CD14-positive monocyte (primary cell): ENCODE results near the gene CDC25B. TPM values are rescaled to one million over a fixed set of nuclear protein-coding genes. Genes with fewer than 3 reads are reported as not detected.

Experiments
- DNase-seq, 3 donors: peaks; one replicate each; pipeline ENCODE4 v3.0.0-alpha.2; 2011 to 2022
- H2AFZ ChIP-seq: 2 replicates; pipeline ENCODE4 v1.6.0; 2012; ENCODE audit warnings: mild to moderate bottlenecking, low read depth, low read length, inconsistent platforms; ENCODE audit not compliant: insufficient read depth, poor library complexity, severe bottlenecking
- H3K27ac ChIP-seq, 2 donors: 1 replicate in 1 of 2; 2 replicates in 1 of 2; pipeline ENCODE4 v1.5.1; 2012 to 2013; ENCODE audit warnings: low read length in 2 of 2, control low read depth in 1 of 2, inconsistent platforms in 1 of 2, low read depth in 1 of 2, mild to moderate bottlenecking in 1 of 2
- H3K27me3 ChIP-seq, 2 donors: one replicate each; pipeline versions ENCODE4 v1.6.0 to v1.6.1; 2011 to 2013; ENCODE audit warnings: low read length in 2 of 2; ENCODE audit not compliant: control insufficient read depth in 2 of 2, insufficient read depth in 2 of 2
- H3K36me3 ChIP-seq, 2 donors: replicated peaks in 1 of 2; 1 replicate in 1 of 2; 2 replicates in 1 of 2; pipeline versions ENCODE4 v1.5.1 to v1.6.1; 2012 to 2013; ENCODE audit warnings: low read length in 2 of 2, control low read depth in 1 of 2, inconsistent platforms in 1 of 2, mild to moderate bottlenecking in 1 of 2; ENCODE audit not compliant: insufficient read depth in 2 of 2, control insufficient read depth in 1 of 2
- H3K4me1 ChIP-seq, 2 donors: 1 replicate in 1 of 2; 2 replicates in 1 of 2; pipeline versions ENCODE4 v1.5.1 to v1.6.1; 2012 to 2013; ENCODE audit warnings: low read length in 2 of 2, control low read depth in 1 of 2, inconsistent platforms in 1 of 2, mild to moderate bottlenecking in 1 of 2, moderate library complexity in 1 of 2; ENCODE audit not compliant: insufficient read depth in 2 of 2, control insufficient read depth in 1 of 2
- H3K4me2 ChIP-seq: replicated peaks from 2 replicates; pipeline ENCODE3; 2012; ENCODE audit warnings: low read length, moderate library complexity, mild to moderate bottlenecking; ENCODE audit not compliant: poor library complexity, severe bottlenecking; ENCODE audit errors: extremely low read depth
- H3K4me3 ChIP-seq, 3 experiments: fragments of 200-600 bp in 1 of 3; sonication (generic) in 1 of 3; replicated peaks in 1 of 3; 1 replicate in 2 of 3; 2 replicates in 1 of 3; pipeline ENCODE4 v1.5.1; 2011 to 2013; ENCODE audit warnings: low read length in 3 of 3, mild to moderate bottlenecking in 3 of 3, control low read depth in 2 of 3, low read depth in 2 of 3, inconsistent platforms in 1 of 3, moderate library complexity in 1 of 3
- H3K79me2 ChIP-seq: 2 replicates; pipeline ENCODE4 v1.6.0; 2012; ENCODE audit warnings: mild to moderate bottlenecking, control low read depth, inconsistent platforms, low read length, moderate library complexity; ENCODE audit not compliant: insufficient read depth
- H3K9ac ChIP-seq: 2 replicates; pipeline ENCODE4 v1.6.0; 2017; ENCODE audit warnings: low read length, mild to moderate bottlenecking; ENCODE audit not compliant: insufficient read depth, poor library complexity, severe bottlenecking
- H3K9me3 ChIP-seq, 2 donors: replicated peaks in 1 of 2; 1 replicate in 1 of 2; 2 replicates in 1 of 2; pipeline versions ENCODE4 v1.5.1 to v1.6.1; 2012 to 2013; ENCODE audit warnings: low read length in 2 of 2, control low read depth in 1 of 2; ENCODE audit not compliant: control insufficient read depth in 1 of 2, insufficient read depth in 1 of 2
- H4K20me1 ChIP-seq: 2 replicates; pipeline ENCODE4 v1.6.0; 2012; ENCODE audit warnings: mild to moderate bottlenecking, low read length, control low read depth, moderate library complexity; ENCODE audit not compliant: insufficient read depth
- H3K27ac Mint-ChIP-seq, 7 donors: one replicate each; pipeline ENCODE4 v1.8.0; 2020; ENCODE audit warnings: mild to moderate bottlenecking in 7 of 7, mixed read lengths in 7 of 7, moderate library complexity in 6 of 7, inconsistent platforms in 2 of 7
- H3K27me3 Mint-ChIP-seq, 3 donors: one replicate each; pipeline ENCODE4 v1.8.0; 2021 to 2022; ENCODE audit warnings: low read depth in 3 of 3, mild to moderate bottlenecking in 3 of 3, mixed read lengths in 3 of 3, moderate library complexity in 3 of 3, inconsistent platforms in 1 of 3
- H3K36me3 Mint-ChIP-seq, 2 donors: one replicate each; pipeline ENCODE4 v1.8.0; 2020; ENCODE audit warnings: mixed read lengths in 2 of 2, inconsistent platforms in 1 of 2, mild to moderate bottlenecking in 1 of 2
- H3K4me1 Mint-ChIP-seq: one replicate; pipeline ENCODE4 v1.8.0; 2020; ENCODE audit warnings: mild to moderate bottlenecking, mixed read lengths
- H3K4me3 Mint-ChIP-seq, 2 donors: one replicate each; pipeline ENCODE4 v1.8.0; 2020; ENCODE audit warnings: mild to moderate bottlenecking in 2 of 2, mixed read lengths in 2 of 2, moderate library complexity in 1 of 2
- H3K9me3 Mint-ChIP-seq, 7 donors: one replicate each; pipeline ENCODE4 v1.8.0; 2020 to 2022; ENCODE audit warnings: mixed read lengths in 7 of 7, mild to moderate bottlenecking in 6 of 7, moderate library complexity in 6 of 7, inconsistent platforms in 2 of 7
- CTCF ChIP-seq: fragments of 200-600 bp; IDR thresholded peaks from one replicate; pipeline ENCODE4 v1.8.0; 2022; ENCODE audit warnings: antibody characterized with exemption, mild to moderate bottlenecking
- WGBS: methylation state at CpG from one replicate; pipeline ENCODE4 v1.1.5; 2013; ENCODE audit warnings: missing lambda C conversion rate; ENCODE audit not compliant: insufficient coverage; 5-methylcytosine and 5-hydroxymethylcytosine counted together
- intact Hi-C, 2 donors: fragments of 100-400 bp; cut with micrococcal nuclease; formaldehyde crosslinking; loops; one replicate each; pipeline versions ENCODE4 v1.15.0 to v1.15.1; 2023
- polyA plus RNA-seq, 3 donors: library from polyadenylated mRNA; depleted of rRNA in 1 of 3; unstranded in 2 of 3; stranded (reverse) in 1 of 3; fragments of 300-500 nt in 2 of 3; fragments of >200 nt in 1 of 3; fragmentation: Illumina TruSeq in 2 of 3; gene quantifications; 1 replicate in 2 of 3; 2 replicates in 1 of 3; pipeline ENCODE4 v1.2.3, GENCODE V29; 2012 to 2021

CDC25B gene
- polyA plus RNA-seq, 3 donors, result 3.6 to 35.6 (median 4.0) TPM

- Mint-ChIP-seq H3K4me3 (peak overlapping the region; percentile 75), H3K36me3 (peaks cover 40 to 48% of the 10 kb centered on the region in 2 donors), H3K27me3 (peaks cover 2 to 9% (median 5%) of the 10 kb centered on the region in 3 donors), H3K9me3 (no peaks in the 10 kb centered on the region), H3K27ac (peak overlapping the region in 5 of 7 donors; percentile 1 to 83 (median 57)), H3K4me1 (peaks cover 18% of the 10 kb centered on the region)
- peak; percentile 34 to 49 (median 38) for DNase-seq
- H3K27me3 ChIP-seq, result no peaks in the 10 kb centered on the region
- H3K27ac ChIP-seq, result no peak overlapping the region
- TF ChIP-seq CTCF, result no peak
- peak overlapping the region in 2 of 3 experiments; percentile 13 to 64 for H3K4me3 ChIP-seq
- H3K9me3 ChIP-seq, result no peaks in the 10 kb centered on the region
- intact Hi-C loops, result no loop called here
- peaks cover 38% of the 10 kb centered on the region for H4K20me1 ChIP-seq
- peak overlapping the region; percentile 69 for H3K4me2 ChIP-seq
- peaks cover 9 to 30% of the 10 kb centered on the region in 2 donors for H3K4me1 ChIP-seq
- peaks cover 23% of the 10 kb centered on the region for H3K79me2 ChIP-seq
- 57% methylated on average over 85 of the region's 95 CpGs for WGBS
- peaks cover 33 to 49% of the 10 kb centered on the region in 2 donors for H3K36me3 ChIP-seq
- peak overlapping the region; percentile 27 for H3K9ac ChIP-seq
- H2AFZ ChIP-seq, result peak overlapping the region; percentile 21
These were observed 44.3 kb upstream of the CDC25B start for GRCh38 chr20:3751675-3752385.

GRCh38 chr20:3752386-3752759 is 43.7 kb upstream of the CDC25B start:
- 70% methylated on average over 13 of the region's 13 CpGs for WGBS
- peaks cover 38% of the 10 kb centered on the region for H4K20me1 ChIP-seq
- Mint-ChIP-seq H3K27ac (peak overlapping the region in 6 of 7 donors; percentile 1 to 83 (median 42)), H3K4me3 (peak overlapping the region; percentile 75), H3K36me3 (peaks cover 41 to 51% of the 10 kb centered on the region in 2 donors), H3K27me3 (peaks cover 2 to 7% (median 4%) of the 10 kb centered on the region in 3 donors), H3K4me1 (peaks cover 21% of the 10 kb centered on the region), H3K9me3 (no peaks in the 10 kb centered on the region)
- no peak overlapping the region for H3K27ac ChIP-seq
- no peaks in the 10 kb centered on the region for H3K9me3 ChIP-seq
- H3K79me2 ChIP-seq, result peaks cover 24% of the 10 kb centered on the region
- intact Hi-C loops, result no loop called here
- H3K9ac ChIP-seq, result peak overlapping the region; percentile 1
- no peak overlapping the region for H2AFZ ChIP-seq
- H3K4me2 ChIP-seq, result peak overlapping the region; percentile 69
- no peaks in the 10 kb centered on the region for H3K27me3 ChIP-seq
- TF ChIP-seq CTCF, result no peak
- H3K4me3 ChIP-seq, result peak overlapping the region in 1 of 3 experiments; percentile 64
- H3K4me1 ChIP-seq, result peaks cover 15 to 35% of the 10 kb centered on the region in 2 donors
- DNase-seq, result no peak
- H3K36me3 ChIP-seq, result peaks cover 33 to 49% of the 10 kb centered on the region in 2 donors
